CD14-positive monocyte (primary cell): ENCODE data around the gene C19orf33. TPM values are rescaled to one million over a fixed set of nuclear protein-coding genes. Genes with fewer than 3 reads are reported as not detected.
A peak's percentile ranks its signal among the peaks of the same experiment; 100 is the strongest.

Experiments used
- DNase-seq, 3 donors: peaks; one replicate each; pipeline ENCODE4 v3.0.0-alpha.2; 2011 to 2022
- H2AFZ ChIP-seq: 2 replicates; pipeline ENCODE4 v1.6.0; 2012; ENCODE audit warnings: mild to moderate bottlenecking, low read depth, low read length, inconsistent platforms; ENCODE audit not compliant: insufficient read depth, poor library complexity, severe bottlenecking
- H3K27ac ChIP-seq, 2 donors: 1 replicate in 1 of 2; 2 replicates in 1 of 2; pipeline ENCODE4 v1.5.1; 2012 to 2013; ENCODE audit warnings: low read length in 2 of 2, control low read depth in 1 of 2, inconsistent platforms in 1 of 2, low read depth in 1 of 2, mild to moderate bottlenecking in 1 of 2
- H3K27me3 ChIP-seq, 2 donors: one replicate each; pipeline versions ENCODE4 v1.6.0 to v1.6.1; 2011 to 2013; ENCODE audit warnings: low read length in 2 of 2; ENCODE audit not compliant: control insufficient read depth in 2 of 2, insufficient read depth in 2 of 2
- H3K36me3 ChIP-seq, 2 donors: replicated peaks in 1 of 2; 1 replicate in 1 of 2; 2 replicates in 1 of 2; pipeline versions ENCODE4 v1.5.1 to v1.6.1; 2012 to 2013; ENCODE audit warnings: low read length in 2 of 2, control low read depth in 1 of 2, inconsistent platforms in 1 of 2, mild to moderate bottlenecking in 1 of 2; ENCODE audit not compliant: insufficient read depth in 2 of 2, control insufficient read depth in 1 of 2
- H3K4me1 ChIP-seq, 2 donors: 1 replicate in 1 of 2; 2 replicates in 1 of 2; pipeline versions ENCODE4 v1.5.1 to v1.6.1; 2012 to 2013; ENCODE audit warnings: low read length in 2 of 2, control low read depth in 1 of 2, inconsistent platforms in 1 of 2, mild to moderate bottlenecking in 1 of 2, moderate library complexity in 1 of 2; ENCODE audit not compliant: insufficient read depth in 2 of 2, control insufficient read depth in 1 of 2
- H3K4me2 ChIP-seq: replicated peaks from 2 replicates; pipeline ENCODE3; 2012; ENCODE audit warnings: low read length, moderate library complexity, mild to moderate bottlenecking; ENCODE audit not compliant: poor library complexity, severe bottlenecking; ENCODE audit errors: extremely low read depth
- H3K4me3 ChIP-seq, 3 experiments: fragments of 200-600 bp in 1 of 3; sonication (generic) in 1 of 3; replicated peaks in 1 of 3; 1 replicate in 2 of 3; 2 replicates in 1 of 3; pipeline ENCODE4 v1.5.1; 2011 to 2013; ENCODE audit warnings: low read length in 3 of 3, mild to moderate bottlenecking in 3 of 3, control low read depth in 2 of 3, low read depth in 2 of 3, inconsistent platforms in 1 of 3, moderate library complexity in 1 of 3
- H3K79me2 ChIP-seq: 2 replicates; pipeline ENCODE4 v1.6.0; 2012; ENCODE audit warnings: mild to moderate bottlenecking, control low read depth, inconsistent platforms, low read length, moderate library complexity; ENCODE audit not compliant: insufficient read depth
- H3K9ac ChIP-seq: 2 replicates; pipeline ENCODE4 v1.6.0; 2017; ENCODE audit warnings: low read length, mild to moderate bottlenecking; ENCODE audit not compliant: insufficient read depth, poor library complexity, severe bottlenecking
- H3K9me3 ChIP-seq, 2 donors: replicated peaks in 1 of 2; 1 replicate in 1 of 2; 2 replicates in 1 of 2; pipeline versions ENCODE4 v1.5.1 to v1.6.1; 2012 to 2013; ENCODE audit warnings: low read length in 2 of 2, control low read depth in 1 of 2; ENCODE audit not compliant: control insufficient read depth in 1 of 2, insufficient read depth in 1 of 2
- H4K20me1 ChIP-seq: 2 replicates; pipeline ENCODE4 v1.6.0; 2012; ENCODE audit warnings: mild to moderate bottlenecking, low read length, control low read depth, moderate library complexity; ENCODE audit not compliant: insufficient read depth
- H3K27ac Mint-ChIP-seq, 7 donors: one replicate each; pipeline ENCODE4 v1.8.0; 2020; ENCODE audit warnings: mild to moderate bottlenecking in 7 of 7, mixed read lengths in 7 of 7, moderate library complexity in 6 of 7, inconsistent platforms in 2 of 7
- H3K27me3 Mint-ChIP-seq, 3 donors: one replicate each; pipeline ENCODE4 v1.8.0; 2021 to 2022; ENCODE audit warnings: low read depth in 3 of 3, mild to moderate bottlenecking in 3 of 3, mixed read lengths in 3 of 3, moderate library complexity in 3 of 3, inconsistent platforms in 1 of 3
- H3K36me3 Mint-ChIP-seq, 2 donors: one replicate each; pipeline ENCODE4 v1.8.0; 2020; ENCODE audit warnings: mixed read lengths in 2 of 2, inconsistent platforms in 1 of 2, mild to moderate bottlenecking in 1 of 2
- H3K4me1 Mint-ChIP-seq: one replicate; pipeline ENCODE4 v1.8.0; 2020; ENCODE audit warnings: mild to moderate bottlenecking, mixed read lengths
- H3K4me3 Mint-ChIP-seq, 2 donors: one replicate each; pipeline ENCODE4 v1.8.0; 2020; ENCODE audit warnings: mild to moderate bottlenecking in 2 of 2, mixed read lengths in 2 of 2, moderate library complexity in 1 of 2
- H3K9me3 Mint-ChIP-seq, 7 donors: one replicate each; pipeline ENCODE4 v1.8.0; 2020 to 2022; ENCODE audit warnings: mixed read lengths in 7 of 7, mild to moderate bottlenecking in 6 of 7, moderate library complexity in 6 of 7, inconsistent platforms in 2 of 7
- CTCF ChIP-seq: fragments of 200-600 bp; IDR thresholded peaks from one replicate; pipeline ENCODE4 v1.8.0; 2022; ENCODE audit warnings: antibody characterized with exemption, mild to moderate bottlenecking
- WGBS: methylation state at CpG from one replicate; pipeline ENCODE4 v1.1.5; 2013; ENCODE audit warnings: missing lambda C conversion rate; ENCODE audit not compliant: insufficient coverage; 5-methylcytosine and 5-hydroxymethylcytosine counted together
- intact Hi-C, 2 donors: fragments of 100-400 bp; cut with micrococcal nuclease; formaldehyde crosslinking; loops; one replicate each; pipeline versions ENCODE4 v1.15.0 to v1.15.1; 2023
- polyA plus RNA-seq, 3 donors: library from polyadenylated mRNA; depleted of rRNA in 1 of 3; unstranded in 2 of 3; stranded (reverse) in 1 of 3; fragments of 300-500 nt in 2 of 3; fragments of >200 nt in 1 of 3; fragmentation: Illumina TruSeq in 2 of 3; gene quantifications; 1 replicate in 2 of 3; 2 replicates in 1 of 3; pipeline ENCODE4 v1.2.3, GENCODE V29; 2012 to 2021

C19orf33 gene
- polyA plus RNA-seq, 3 donors: 0.43 to 0.73 (median 0.69) TPM

- Mint-ChIP-seq H3K4me3 (no peak overlapping the region), H3K4me1 (no peaks in the 10 kb centered on the region), H3K27ac (peak overlapping the region in 1 of 7 donors; percentile 20), H3K27me3 (peaks cover 13 to 21% (median 19%) of the 10 kb centered on the region in 3 donors), H3K9me3 (peaks cover 0 to 3% (median 0%) of the 10 kb centered on the region in 7 donors), H3K36me3 (peaks cover 0 to 6% of the 10 kb centered on the region in 2 donors)
- Histone ChIP-seq H3K27me3 (peaks cover 0 to 2% of the 10 kb centered on the region in 2 donors), H3K4me1 (no peaks in the 10 kb centered on the region), H4K20me1 (no peaks in the 10 kb centered on the region), H3K79me2 (no peaks in the 10 kb centered on the region), H2AFZ (no peak overlapping the region), H3K9me3 (no peaks in the 10 kb centered on the region), H3K9ac (no peak overlapping the region), H3K4me3 (no peak overlapping the region), H3K27ac (no peak overlapping the region), H3K4me2 (no peak overlapping the region), H3K36me3 (no peaks in the 10 kb centered on the region)
- no peak for TF ChIP-seq CTCF
- intact Hi-C loops: no loop called here
- WGBS: 100% methylated on average over 2 of the region's 3 CpGs
- no peak for DNase-seq
Measured at GRCh38 chr19:38350883-38351282, 46.8 kb downstream of the C19orf33 start.

- no peaks in the 10 kb centered on the region for H3K36me3 ChIP-seq
- no peaks in the 10 kb centered on the region for H4K20me1 ChIP-seq
- intact Hi-C loops: no loop called here
- H3K27ac Mint-ChIP-seq: no peak overlapping the region
- no peak for TF ChIP-seq CTCF
- H3K27me3 ChIP-seq: peaks cover 0 to 6% of the 10 kb centered on the region in 2 donors
- no peaks in the 10 kb centered on the region for H3K9me3 ChIP-seq
- H3K4me2 ChIP-seq: no peak overlapping the region
- DNase-seq: no peak
- H3K4me1 Mint-ChIP-seq: no peaks in the 10 kb centered on the region
- no peaks in the 10 kb centered on the region for H3K79me2 ChIP-seq
- no peak overlapping the region for H3K9ac ChIP-seq
- H3K4me3 Mint-ChIP-seq: no peak overlapping the region
- no peak overlapping the region for H2AFZ ChIP-seq
- no peaks in the 10 kb centered on the region for H3K36me3 Mint-ChIP-seq
- peaks cover 13 to 26% (median 21%) of the 10 kb centered on the region in 3 donors for H3K27me3 Mint-ChIP-seq
- no peaks in the 10 kb centered on the region for H3K4me1 ChIP-seq
- H3K4me3 ChIP-seq: no peak overlapping the region
- H3K27ac ChIP-seq: no peak overlapping the region
- WGBS: 83% methylated on average over 7 of the region's 9 CpGs
- peaks cover 0 to 3% (median 0%) of the 10 kb centered on the region in 7 donors for H3K9me3 Mint-ChIP-seq
Measured at GRCh38 chr19:38351865-38352395, 47.9 kb downstream of the C19orf33 start.
